NCI-H146 (cell line): ENCODE data around the gene ENG.
"Not testable (repeated sequence)": the region's sequence is repeated elsewhere in the genome, so short reads cannot be mapped to it uniquely, and the experiment has no call there.

Experiments used
- DNase-seq: peaks from one replicate; lab custom pipeline; 2025; lab: John Stamatoyannopoulos, UW

The ENG gene

GRCh38 chr9:127793093-127793708 lies 61.3 kb downstream of the ENG start:
- no peak for DNase-seq

GRCh38 chr9:127792417-127793031 lies 61.9 kb downstream of the ENG start:
- no peak for DNase-seq

DNA sequence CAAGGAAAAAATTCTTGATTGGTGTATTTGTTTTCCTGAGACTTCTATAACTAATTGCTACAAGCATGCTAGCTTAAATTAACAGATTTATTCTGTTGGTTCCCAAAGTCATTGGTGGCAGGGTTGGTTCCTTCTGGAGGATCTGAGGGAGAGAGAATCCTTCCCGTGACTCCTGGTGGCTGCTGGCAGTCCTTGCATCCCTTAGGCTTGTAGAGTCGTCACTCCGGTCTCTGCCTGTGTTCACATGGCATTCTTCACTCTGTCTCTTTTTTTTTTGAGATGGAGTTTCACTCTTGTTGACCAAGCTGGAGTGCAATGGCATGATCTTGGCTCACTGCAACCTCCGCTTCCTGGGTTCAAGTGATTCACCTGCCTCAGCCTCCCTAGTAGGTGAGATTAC lies 63.4 kb downstream of the ENG start:
- DNase-seq = no peak

GRCh38 chr9:127790094-127790855 lies 64.2 kb downstream of the ENG start:
- no peak for DNase-seq

DNA sequence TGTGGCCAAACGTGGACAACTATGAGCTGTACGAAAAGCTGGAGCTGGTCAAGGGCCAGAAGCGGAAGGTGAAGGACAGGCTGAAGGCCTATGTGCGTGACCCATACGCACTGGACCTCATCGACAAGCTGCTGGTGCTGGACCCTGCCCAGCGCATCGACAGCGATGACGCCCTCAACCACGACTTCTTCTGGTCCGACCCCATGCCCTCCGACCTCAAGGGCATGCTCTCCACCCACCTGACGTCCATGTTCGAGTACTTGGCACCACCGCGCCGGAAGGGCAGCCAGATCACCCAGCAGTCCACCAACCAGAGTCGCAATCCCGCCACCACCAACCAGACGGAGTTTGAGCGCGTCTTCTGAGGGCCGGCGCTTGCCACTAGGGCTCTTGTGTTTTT lies 65.3 kb downstream of the ENG start:
- DNase-seq = no peak

DNA sequence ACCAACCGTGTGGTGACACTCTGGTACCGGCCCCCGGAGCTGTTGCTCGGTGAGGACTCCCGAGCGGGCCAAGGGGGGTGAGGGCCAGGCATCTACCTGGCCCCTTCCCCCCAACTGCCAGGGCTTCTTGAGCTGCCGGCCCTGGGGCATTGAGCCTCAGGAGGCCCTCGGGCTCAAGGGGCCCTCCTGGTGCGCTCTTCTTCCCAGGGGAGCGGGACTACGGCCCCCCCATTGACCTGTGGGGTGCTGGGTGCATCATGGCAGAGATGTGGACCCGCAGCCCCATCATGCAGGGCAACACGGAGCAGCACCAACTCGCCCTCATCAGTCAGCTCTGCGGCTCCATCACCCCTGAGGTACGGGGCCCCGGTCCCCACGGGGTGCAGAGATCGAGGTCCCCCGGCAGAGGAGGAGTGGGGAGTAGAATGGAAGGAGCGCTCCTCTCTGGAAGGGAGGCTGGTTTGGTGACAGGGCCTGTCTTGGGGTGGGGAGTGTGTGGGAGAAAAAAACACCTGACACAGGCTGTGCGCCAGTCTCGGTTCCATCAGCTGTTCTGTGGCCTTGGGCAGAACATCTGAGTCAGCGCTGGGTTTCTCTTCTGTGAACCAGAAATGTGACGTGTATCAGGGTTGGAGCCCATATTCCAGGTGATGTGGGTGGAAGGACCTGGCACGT lies 66.0 kb downstream of the ENG start:
- DNase-seq = no peak

DNA sequence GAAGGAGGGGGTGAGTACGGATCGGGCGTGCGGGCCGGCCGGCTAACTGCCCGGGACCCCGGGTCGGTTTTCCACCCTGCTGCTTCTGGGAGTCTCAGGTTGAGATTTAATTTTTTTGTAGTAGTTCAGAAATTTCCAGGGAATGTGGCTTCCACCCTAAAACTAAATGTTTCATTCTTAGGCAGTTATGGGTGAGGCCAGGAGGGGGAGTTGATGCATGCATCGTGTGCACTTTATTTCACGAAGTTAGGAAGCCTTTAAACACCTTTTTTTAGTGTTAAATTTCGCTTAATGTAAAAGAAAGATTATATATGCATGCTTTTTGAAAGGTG lies 67.7 kb downstream of the ENG start:
- DNase-seq = no peak

DNA sequence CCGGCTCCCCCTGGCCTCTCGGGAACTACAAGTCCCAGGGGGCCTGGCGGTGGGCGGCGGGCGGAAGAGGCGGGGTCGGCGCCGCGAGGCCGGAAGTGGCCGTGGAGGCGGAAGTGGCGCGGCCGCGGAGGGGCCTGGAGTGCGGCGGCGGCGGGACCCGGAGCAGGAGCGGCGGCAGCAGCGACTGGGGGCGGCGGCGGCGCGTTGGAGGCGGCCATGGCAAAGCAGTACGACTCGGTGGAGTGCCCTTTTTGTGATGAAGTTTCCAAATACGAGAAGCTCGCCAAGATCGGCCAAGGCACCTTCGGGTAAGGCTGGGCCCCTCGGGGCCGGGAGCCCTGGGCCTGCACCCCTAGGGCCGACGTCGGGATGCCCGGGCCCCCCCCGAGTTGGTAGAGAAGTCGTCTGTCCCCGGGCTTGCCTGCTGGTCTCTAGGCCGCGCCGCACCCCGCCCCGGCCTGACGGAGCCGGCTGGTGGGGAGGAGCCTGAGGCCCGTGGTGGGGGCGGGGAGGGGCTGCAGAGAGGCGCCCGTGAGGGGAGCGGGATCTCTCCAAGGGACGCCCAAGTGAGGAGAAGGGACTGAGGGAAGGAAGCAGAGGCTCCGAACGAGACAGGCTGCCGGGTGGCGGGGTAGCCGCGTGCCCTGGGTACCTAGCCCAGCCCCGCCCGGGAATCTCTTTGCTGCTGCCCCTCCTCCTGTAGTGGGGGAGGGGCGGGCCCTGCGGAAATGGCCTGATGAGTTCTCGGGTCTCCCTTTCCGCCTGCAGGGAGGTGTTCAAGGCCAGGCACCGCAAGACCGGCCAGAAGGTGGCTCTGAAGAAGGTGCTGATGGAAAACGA lies 68.3 kb downstream of the ENG start, which contains the start of gene CDK9:
TSS of gene CDK9 (plus strand) at position 102 of the 840 bp plus-strand sequence. CDS start at position 217, 115 bp downstream.
- peak; percentile 84 for DNase-seq

- peak; percentile 75 for DNase-seq
Measured at GRCh38 chr9:127785023-127785932, 69.2 kb downstream of the ENG start.

- no peak for DNase-seq
Measured at GRCh38 chr9:127783111-127784008, 71.1 kb downstream of the ENG start.

- DNase-seq = no peak
Measured at GRCh38 chr9:127781806-127782205, 72.7 kb downstream of the ENG start.

GRCh38 chr9:127780909-127781308 lies 73.5 kb downstream of the ENG start:
- DNase-seq = not testable (repeated sequence)

- no peak for DNase-seq
Measured at GRCh38 chr9:127780126-127780885, 74.2 kb downstream of the ENG start.

GRCh38 chr9:127779136-127779981 lies 75.1 kb downstream of the ENG start:
- no peak for DNase-seq

DNA sequence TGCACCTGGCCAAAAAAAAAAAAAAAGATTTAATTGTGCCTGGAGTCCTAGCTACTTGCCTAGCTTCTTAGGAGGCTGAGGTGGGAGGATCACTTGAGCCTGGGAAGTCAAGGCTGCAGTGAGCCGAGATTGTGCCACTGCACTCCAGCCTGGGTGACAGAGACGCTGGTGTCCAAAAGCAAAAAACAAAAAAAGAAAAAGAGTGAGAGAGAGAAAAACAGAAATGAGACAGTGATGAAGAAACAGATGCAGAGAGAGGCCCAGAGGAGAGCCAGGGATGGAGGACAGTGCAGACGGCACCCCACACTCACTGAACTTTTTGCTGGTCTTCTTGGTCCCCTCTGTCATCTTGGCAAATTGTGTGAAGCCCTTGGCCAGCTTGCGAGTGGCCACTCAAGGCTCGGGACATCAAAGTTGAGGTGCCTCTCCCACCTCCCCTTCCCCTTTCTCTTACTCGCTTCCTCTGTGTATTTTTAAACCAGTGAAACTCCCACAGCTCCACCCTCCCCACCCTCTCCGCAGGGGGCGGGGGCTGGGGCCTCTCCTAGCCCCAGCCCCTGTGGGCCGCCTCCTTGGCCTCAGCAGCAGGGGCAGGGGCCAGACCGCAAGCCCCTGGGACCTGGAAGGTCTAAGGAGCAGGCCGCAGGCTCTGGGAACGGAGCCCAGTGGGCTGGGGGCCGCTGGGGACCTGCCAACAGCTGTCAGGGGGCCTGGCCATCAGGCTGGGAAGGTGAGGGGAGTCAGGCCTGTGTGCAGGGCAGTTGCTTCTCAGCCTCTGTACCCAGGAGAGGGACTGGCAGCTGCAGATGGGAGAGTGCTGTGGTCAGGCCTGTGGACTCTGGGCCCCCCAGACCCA lies 76.0 kb downstream of the ENG start, which contains the start of gene SH2D3C:
TSS of gene SH2D3C (minus strand) at position 387 of the 856 bp plus-strand sequence. CDS start at position 348, 39 bp downstream.
- DNase-seq = no peak

DNA sequence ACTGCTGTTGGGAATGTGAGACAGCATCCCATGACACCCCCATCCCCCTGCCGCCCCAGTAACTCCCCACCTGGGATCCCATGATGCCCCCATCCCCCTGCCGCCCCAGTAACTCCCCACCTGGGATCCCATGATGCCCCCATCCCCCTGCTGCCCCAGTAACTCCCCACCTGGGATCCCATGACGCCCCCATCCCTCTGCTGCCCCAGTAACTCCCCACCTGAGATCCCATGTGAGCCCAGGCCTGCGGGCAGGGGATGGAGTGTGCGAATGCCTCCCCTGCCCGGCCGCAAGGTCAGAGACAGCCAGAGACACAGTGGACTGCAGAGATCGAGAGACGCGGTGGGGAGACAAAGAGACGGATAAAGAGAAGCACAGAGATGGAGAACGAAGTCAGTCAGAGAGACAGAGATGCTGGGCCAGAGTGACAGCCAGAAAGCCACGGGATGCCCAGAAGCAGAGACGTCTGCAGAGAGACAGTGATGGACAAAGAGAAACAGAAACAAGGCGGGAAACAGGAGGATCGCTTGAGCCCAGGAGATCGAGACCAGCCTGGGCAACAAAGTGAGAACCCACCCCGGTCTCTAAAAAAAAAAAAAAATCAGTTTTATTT lies 77.0 kb downstream of the ENG start:
- no peak for DNase-seq

DNA sequence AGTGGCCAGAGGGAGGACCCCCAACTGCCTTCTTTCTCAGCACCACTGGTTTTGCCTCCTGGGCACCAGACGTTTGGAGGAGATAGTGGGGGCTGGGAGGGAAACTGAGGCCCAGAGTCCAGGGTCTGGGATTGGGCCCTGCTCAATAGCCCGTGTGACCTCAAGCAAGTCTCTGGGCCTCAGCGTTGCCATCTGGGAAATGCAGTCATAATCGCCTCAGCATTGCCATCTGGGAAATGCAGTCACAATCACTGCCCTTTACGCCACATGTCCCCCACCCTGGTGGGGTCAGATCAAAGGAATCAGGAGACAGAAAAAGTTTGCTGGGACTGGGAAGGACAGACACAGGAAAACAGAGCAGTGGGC lies 77.6 kb downstream of the ENG start:
- DNase-seq = no peak
